HepG2 (cell line): ENCODE data around the gene RGS2. TPM values are rescaled to one million over a fixed set of nuclear protein-coding genes. Genes with fewer than 3 reads are reported as not detected.

Source experiments
- ATF7 ChIP-seq, 2 experiments: fragments of 450-650 bp in 1 of 2; sonication (generic) in 1 of 2; formaldehyde crosslinking in 1 of 2; IDR thresholded peaks; 2 replicates each; pipeline versions ENCODE4 v1.4.0 to v1.6.1; 2016 to 2020; ENCODE audit warnings: antibody characterized with exemption in 1 of 2, mild to moderate bottlenecking in 1 of 2, missing genetic modification reagents in 1 of 2
- FOSL2 ChIP-seq: sonication (generic); formaldehyde crosslinking; IDR thresholded peaks from 2 replicates; pipeline ENCODE4 v1.4.0; 2020; ENCODE audit warnings: missing genetic modification reagents
- FOXJ3 ChIP-seq: sonication (generic); formaldehyde crosslinking; IDR thresholded peaks from 2 replicates; pipeline ENCODE4 v1.4.0; 2020; ENCODE audit warnings: missing genetic modification reagents, mild to moderate bottlenecking, borderline replicate concordance
- KLF15 ChIP-seq: sonication (generic); formaldehyde crosslinking; IDR thresholded peaks from 2 replicates; pipeline ENCODE4 v1.8.1; 2023; ENCODE audit warnings: borderline replicate concordance, mild to moderate bottlenecking, inconsistent platforms, missing genetic modification reagents, mixed read lengths
- MTF1 ChIP-seq: sonication (generic); formaldehyde crosslinking; IDR thresholded peaks from 2 replicates; pipeline ENCODE4 v1.5.0; 2020; ENCODE audit warnings: missing genetic modification reagents
- NR2F6 ChIP-seq, 2 experiments: IDR thresholded peaks; 2 replicates each; pipeline ENCODE4 v1.6.1; 2016; ENCODE audit warnings: antibody characterized with exemption in 1 of 2, mild to moderate bottlenecking in 1 of 2
- RNF219 ChIP-seq: sonication (generic); formaldehyde crosslinking; IDR thresholded peaks from 2 replicates; pipeline ENCODE4 v1.5.0; 2020; ENCODE audit warnings: mild to moderate bottlenecking, missing genetic modification reagents
- SPEN ChIP-seq: sonication (generic); formaldehyde crosslinking; IDR thresholded peaks from 2 replicates; pipeline ENCODE4 v1.5.1; 2020; ENCODE audit warnings: low read depth, mild to moderate bottlenecking, missing genetic modification reagents
- SUZ12 ChIP-seq: fragments of 150-350 bp; IDR thresholded peaks from 2 replicates; pipeline ENCODE4 v1.6.1; 2014; ENCODE audit warnings: low read depth, low read length
- U2AF2 ChIP-seq: fragments of 200-400 bp; formaldehyde crosslinking; IDR thresholded peaks from 2 replicates; pipeline ENCODE4 v1.6.1; 2017; ENCODE audit warnings: low read depth, mild to moderate bottlenecking, low read length
- WIZ ChIP-seq: sonication (generic); formaldehyde crosslinking; IDR thresholded peaks from 2 replicates; pipeline ENCODE4 v1.5.1; 2020; ENCODE audit warnings: mild to moderate bottlenecking, missing genetic modification reagents
- ZC3H13 ChIP-seq: sonication (generic); formaldehyde crosslinking; IDR thresholded peaks from 2 replicates; pipeline ENCODE4 v1.8.1; 2023; ENCODE audit warnings: mild to moderate bottlenecking, missing genetic modification reagents, moderate library complexity
- ZFP36 ChIP-seq: fragments of 150-350 bp; IDR thresholded peaks from 2 replicates; pipeline ENCODE4 v1.6.1; 2018; ENCODE audit warnings: borderline replicate concordance, low read length, low read depth; ENCODE audit not compliant: partially characterized antibody
- ZFP41 ChIP-seq: sonication (generic); formaldehyde crosslinking; IDR thresholded peaks from 2 replicates; pipeline ENCODE4 v1.4.0; 2020; ENCODE audit warnings: mild to moderate bottlenecking, missing genetic modification reagents, borderline replicate concordance
- ZNF101 ChIP-seq: sonication (generic); formaldehyde crosslinking; IDR thresholded peaks from 2 replicates; pipeline ENCODE4 v1.4.0; 2020; ENCODE audit warnings: mild to moderate bottlenecking, low read depth, missing genetic modification reagents, borderline replicate concordance
- ZNF138 ChIP-seq: sonication (generic); formaldehyde crosslinking; IDR thresholded peaks from 2 replicates; pipeline ENCODE4 v1.5.0; 2020; ENCODE audit warnings: mild to moderate bottlenecking, low read depth, missing genetic modification reagents
- ZNF225 ChIP-seq: sonication (generic); formaldehyde crosslinking; IDR thresholded peaks from 2 replicates; pipeline ENCODE4 v1.4.0; 2020; ENCODE audit warnings: mild to moderate bottlenecking, missing genetic modification reagents
- ZNF280D ChIP-seq: sonication (generic); formaldehyde crosslinking; IDR thresholded peaks from 2 replicates; pipeline ENCODE4 v1.5.1; 2020; ENCODE audit warnings: mild to moderate bottlenecking, missing genetic modification reagents
- ZNF580 ChIP-seq: IDR thresholded peaks from 2 replicates; pipeline ENCODE4 v1.6.1; 2016; ENCODE audit warnings: low read depth, borderline replicate concordance
- ZNF598 ChIP-seq: sonication (generic); formaldehyde crosslinking; IDR thresholded peaks from 2 replicates; pipeline ENCODE4 v1.5.1; 2020; ENCODE audit warnings: mild to moderate bottlenecking, missing genetic modification reagents, borderline replicate concordance
- ZNF703 ChIP-seq: sonication (generic); formaldehyde crosslinking; IDR thresholded peaks from 2 replicates; pipeline ENCODE4 v1.5.1; 2020; ENCODE audit warnings: missing genetic modification reagents, mild to moderate bottlenecking, moderate library complexity, borderline replicate concordance
- ZNF747 ChIP-seq: sonication (generic); formaldehyde crosslinking; IDR thresholded peaks from 2 replicates; pipeline ENCODE4 v1.8.1; 2023; ENCODE audit warnings: missing genetic modification reagents, mild to moderate bottlenecking, borderline replicate concordance
- ZNF772 ChIP-seq: sonication (generic); formaldehyde crosslinking; IDR thresholded peaks from 2 replicates; pipeline ENCODE4 v1.5.0; 2020; ENCODE audit warnings: mild to moderate bottlenecking, missing genetic modification reagents
- polyA plus RNA-seq, 8 experiments: library from polyadenylated mRNA; depleted of rRNA in 3 of 8; stranded (reverse) in 7 of 8; unstranded in 1 of 8; fragments of >200 nt; fragmentation: Illumina TruSeq in 4 of 8; extraction: Trizol in 4 of 8; gene quantifications; 2 replicates each; pipeline versions ENCODE4 v1.2.1 to v1.2.3, GENCODE V29; 2011 to 2016; ENCODE audit warnings: low read depth in 4 of 8, missing spikeins in 1 of 8, mixed read lengths in 1 of 8; ENCODE audit not compliant: insufficient read depth in 1 of 8
- total RNA-seq, 5 experiments: library from RNA; depleted of rRNA; stranded (reverse); fragments of >200 nt; fragmentation: Illumina TruSeq; extraction: Trizol; gene quantifications; 2 replicates each; pipeline ENCODE4 v1.2.3, GENCODE V29; 2016; ENCODE audit warnings: low read depth in 1 of 5

RGS2 gene
- total and polyA plus RNA-seq, 2 of the 13 experiments (the other 11 are each of a cell fraction or from before 2014, with no cell fraction given) = 0.64 to 1.4 TPM

GRCh38 chr1:192808518-192809306 lies at the start of gene RGS2 (continued):
- TF ChIP-seq MTF1 (CRISPR knock-in tag) (peak; percentile 89; the same call in 1 of the 2 replicates), ZNF598 (CRISPR knock-in tag) (peak; percentile 62; the same call in 1 of the 2 replicates), FOSL2 (peak; percentile 28; the same call in 1 of the 2 replicates), U2AF2 (no peak), ZNF225 (CRISPR knock-in tag) (0 out of 2 replicates have a peak, but pooled peaks have one; percentile 77), RNF219 (CRISPR knock-in tag) (no peak), NR2F6 (IDR thresholded peaks at IDR 0.05) (no peak), NR2F6 (CRISPR knock-in tag; IDR thresholded peaks at IDR 0.05) (no peak), ZFP36 (no peak), ZFP41 (CRISPR knock-in tag) (0 out of 2 replicates have a peak, but pooled peaks have one; percentile 58), ZC3H13 (CRISPR knock-in tag) (0 out of 2 replicates have a peak, but pooled peaks have one; percentile 40), ZNF703 (peak; percentile 78; the same call in 1 of the 2 replicates), ZNF580 (CRISPR knock-in tag) (no peak), FOXJ3 (CRISPR knock-in tag) (no peak), WIZ (CRISPR knock-in tag) (no peak), ZNF772 (CRISPR knock-in tag) (peak; percentile 47; the same call in 1 of the 2 replicates), KLF15 (peak; percentile 41; the same call in 1 of the 2 replicates), ZNF138 (CRISPR knock-in tag) (0 out of 2 replicates have a peak, but pooled peaks have one; percentile 45), ZNF280D (CRISPR knock-in tag) (no peak), SUZ12 (no peak), ATF7 (IDR thresholded peaks at IDR 0.05) (no peak), ATF7 (CRISPR knock-in tag; IDR thresholded peaks at IDR 0.05) (peak; percentile 39; the same call in 1 of the 2 replicates), ZNF101 (0 out of 2 replicates have a peak, but pooled peaks have one; percentile 30), SPEN (0 out of 2 replicates have a peak, but pooled peaks have one; percentile 18), ZNF747 (peak; percentile 38; the same call in 1 of the 2 replicates)
